Activated CD4-positive, alpha-beta memory T cell treated with anti-CD3 and anti-CD28 coated beads, Interleukin-2, amount 10 ng/mL, durations not matched to agents 7 days and 5 days (primary cell): Measurements from ENCODE around the gene ABCC6. TPM values are rescaled to one million over a fixed set of nuclear protein-coding genes. Genes with fewer than 3 reads are reported as not detected.
"Not testable (repeated sequence)": the region's sequence is repeated elsewhere in the genome, so short reads cannot be mapped to it uniquely, and the experiment has no call there.

ENCODE experiments used
- CTCF ChIA-PET: fragments of 350-600 bp; sonication (Branson Sonifier 250); formaldehyde crosslinking; loops from one replicate; lab custom pipeline; 2021; ENCODE audit warnings: antibody characterized with exemption, inconsistent platforms; lab: Charles Lee
- POLR2A ChIA-PET: fragments of 350-600 bp; sonication (Branson Sonifier 250); formaldehyde crosslinking; loops from one replicate; lab custom pipeline; 2021; ENCODE audit warnings: antibody characterized with exemption; lab: Charles Lee
- DNase-seq: peaks from one replicate; pipeline ENCODE4 v3.0.0-alpha.2; 2020
- H3K27ac Mint-ChIP-seq: one replicate; pipeline ENCODE4 v1.8.0; 2021; ENCODE audit warnings: mild to moderate bottlenecking, mixed read lengths
- H3K27me3 Mint-ChIP-seq: one replicate; pipeline ENCODE4 v1.8.0; 2021; ENCODE audit warnings: mixed read lengths
- H3K36me3 Mint-ChIP-seq: one replicate; pipeline ENCODE4 v1.8.0; 2021; ENCODE audit warnings: low read depth, mixed read lengths
- H3K4me1 Mint-ChIP-seq: one replicate; pipeline ENCODE4 v1.8.0; 2021; ENCODE audit warnings: mixed read lengths
- H3K4me3 Mint-ChIP-seq: one replicate; pipeline ENCODE4 v1.8.0; 2021; ENCODE audit warnings: mild to moderate bottlenecking, mixed read lengths
- H3K9me3 Mint-ChIP-seq: one replicate; pipeline ENCODE4 v1.8.0; 2021; ENCODE audit warnings: mixed read lengths
- total RNA-seq, 2 experiments: library from RNA; stranded (reverse); gene quantifications; one replicate each; pipeline ENCODE4 v1.2.3, GENCODE V29; 2021

The ABCC6 gene
- total RNA-seq, 2 experiments from 2014 or later = 0.05 TPM; not detected in 1

DNA sequence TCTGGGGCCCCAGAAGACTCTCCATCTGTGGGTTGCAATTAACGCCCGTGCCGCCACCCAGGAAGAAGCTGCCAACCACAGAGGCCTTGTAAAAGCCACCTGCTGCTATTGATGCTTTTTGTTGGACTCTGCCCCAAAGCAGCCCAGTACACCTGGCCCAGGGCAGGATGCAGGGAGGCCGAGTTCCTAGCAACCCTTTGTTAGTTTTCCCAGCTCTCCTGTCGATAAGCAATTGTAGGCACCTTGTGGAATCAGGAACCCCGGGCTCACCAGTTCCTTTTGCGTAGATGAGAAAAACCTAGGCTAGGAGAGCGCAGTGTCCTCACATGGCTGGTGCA, 103.3 kb downstream of the ABCC6 start:
- Mint-ChIP-seq H3K9me3 (peaks cover 24% of the 10 kb centered on the region), H3K27ac (no peak overlapping the region), H3K4me3 (no peak overlapping the region), H3K36me3 (peaks cover 91% of the 10 kb centered on the region), H3K27me3 (no peaks in the 10 kb centered on the region), H3K4me1 (peaks cover 10% of the 10 kb centered on the region)
- ChIA-PET CTCF (no interaction called here), POLR2A (interaction anchor here (0.8 kb wide), 1 partner anchor 226 kb away, joined by 3 read pairs; no protein-coding TSS in a partner anchor)
- no peak for DNase-seq

DNA sequence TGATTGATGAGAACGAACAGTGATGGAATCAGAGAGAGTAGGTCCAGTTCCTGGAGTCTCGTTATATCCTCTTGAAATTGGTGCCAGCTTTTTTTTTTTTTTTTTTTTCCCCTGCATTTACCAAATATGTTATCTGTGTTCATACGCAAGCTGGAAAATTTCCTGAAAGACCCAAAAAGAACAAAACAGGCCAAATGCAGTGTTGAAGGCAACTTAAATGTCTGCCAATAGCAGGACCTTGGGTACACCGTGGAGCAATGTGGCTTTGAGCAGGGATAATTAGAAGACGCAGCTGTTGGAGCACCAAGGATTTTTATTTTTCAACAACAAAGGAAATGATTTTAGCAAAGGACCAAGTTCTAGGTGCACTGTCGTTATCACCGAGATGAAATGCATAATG, 105.0 kb downstream of the ABCC6 start:
- H3K4me3 Mint-ChIP-seq = no peak overlapping the region
- H3K36me3 Mint-ChIP-seq = peaks cover 89% of the 10 kb centered on the region
- ChIA-PET CTCF (no interaction called here), POLR2A (no interaction called here)
- no peak overlapping the region for H3K27ac Mint-ChIP-seq
- peaks cover 10% of the 10 kb centered on the region for H3K4me1 Mint-ChIP-seq
- H3K27me3 Mint-ChIP-seq = no peaks in the 10 kb centered on the region
- no peak for DNase-seq
- H3K9me3 Mint-ChIP-seq = peaks cover 16% of the 10 kb centered on the region

DNA sequence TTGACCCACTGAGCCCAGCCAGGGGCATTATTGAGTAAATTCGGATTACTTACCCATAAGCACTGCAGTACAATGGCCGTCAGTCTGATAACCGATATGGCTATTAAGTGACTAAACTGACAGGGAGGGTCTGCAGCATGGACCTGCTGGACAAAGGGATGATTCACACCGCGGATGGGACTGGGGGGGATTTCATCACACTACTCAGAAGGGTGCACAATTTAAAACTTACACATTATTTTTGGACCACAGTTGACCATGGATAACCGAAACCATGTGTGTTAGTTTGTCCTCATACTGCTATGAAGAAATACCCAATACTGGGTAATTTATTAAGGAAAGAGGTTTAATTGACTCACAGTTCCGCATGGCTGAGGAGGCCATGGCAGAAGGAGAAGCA, 106.5 kb downstream of the ABCC6 start:
- CTCF ChIA-PET = no interaction called here
- Mint-ChIP-seq H3K27me3 (no peaks in the 10 kb centered on the region), H3K36me3 (peaks cover 88% of the 10 kb centered on the region), H3K4me1 (peaks cover 10% of the 10 kb centered on the region), H3K27ac (no peak overlapping the region), H3K4me3 (no peak overlapping the region), H3K9me3 (peaks cover 16% of the 10 kb centered on the region)
- DNase-seq = no peak
- POLR2A ChIA-PET = no interaction called here

DNA sequence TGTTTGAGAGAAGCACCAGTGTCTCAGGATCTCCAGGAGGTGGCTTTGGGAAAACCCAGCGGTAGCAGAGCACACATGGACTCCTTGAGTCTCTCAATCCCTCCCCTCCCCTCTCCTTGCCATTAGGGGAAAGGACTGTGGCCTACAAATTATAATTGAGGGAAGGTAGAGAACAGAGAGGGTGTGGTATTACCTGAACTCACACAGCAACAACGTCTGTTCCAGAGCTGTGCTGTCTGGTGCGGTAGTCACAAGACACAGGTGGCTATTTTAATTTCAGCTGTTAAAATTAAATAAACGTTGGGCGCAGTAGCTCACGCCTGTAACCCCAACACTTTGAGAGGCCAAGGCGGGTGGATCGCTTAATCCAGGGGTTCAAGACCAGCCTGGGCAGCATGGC, 110.2 kb downstream of the ABCC6 start:
- H3K27ac Mint-ChIP-seq = no peak overlapping the region
- POLR2A ChIA-PET = no interaction called here

DNA sequence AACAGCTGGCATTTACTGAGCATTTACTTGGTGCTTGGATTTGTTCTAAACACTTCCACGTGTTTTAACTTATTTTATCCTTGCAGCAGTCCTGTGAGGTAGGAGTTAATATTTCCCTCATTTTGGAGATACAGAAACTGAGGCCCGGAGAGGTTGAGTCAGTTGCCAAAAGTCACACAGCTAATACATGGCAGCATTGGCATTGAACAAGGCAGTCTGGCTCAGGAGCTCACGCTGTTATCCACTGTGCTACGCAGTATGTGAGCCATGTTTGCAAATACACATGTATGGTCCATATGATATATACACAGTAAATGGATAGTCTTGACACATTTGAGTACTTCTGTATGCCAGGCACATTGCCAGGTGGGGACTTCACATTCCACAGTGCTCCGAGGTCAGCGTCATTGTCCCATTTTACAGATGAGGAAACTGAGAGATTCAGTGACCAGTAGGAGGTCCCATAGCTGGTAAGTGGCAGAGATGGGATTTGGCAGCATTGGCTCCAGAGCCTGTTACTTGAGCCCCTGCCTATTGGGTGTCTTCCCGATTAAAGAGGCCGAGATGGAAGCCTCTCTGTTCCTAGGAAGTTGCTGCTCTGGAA, 110.7 kb downstream of the ABCC6 start:
- H3K4me1 Mint-ChIP-seq = no peaks in the 10 kb centered on the region
- ChIA-PET CTCF (no interaction called here), POLR2A (no interaction called here)
- peaks cover 7% of the 10 kb centered on the region for H3K9me3 Mint-ChIP-seq
- H3K36me3 Mint-ChIP-seq = peaks cover 66% of the 10 kb centered on the region
- DNase-seq = no peak
- H3K27me3 Mint-ChIP-seq = no peaks in the 10 kb centered on the region
- H3K4me3 Mint-ChIP-seq = no peak overlapping the region
- no peak overlapping the region for H3K27ac Mint-ChIP-seq

More for the DNA sequence above, 110.2 kb downstream of the ABCC6 start:
- Mint-ChIP-seq H3K36me3 (peaks cover 69% of the 10 kb centered on the region), H3K4me1 (no peaks in the 10 kb centered on the region), H3K9me3 (peaks cover 10% of the 10 kb centered on the region), H3K4me3 (no peak overlapping the region), H3K27me3 (no peaks in the 10 kb centered on the region)
- no peak for DNase-seq
- CTCF ChIA-PET = no interaction called here

DNA sequence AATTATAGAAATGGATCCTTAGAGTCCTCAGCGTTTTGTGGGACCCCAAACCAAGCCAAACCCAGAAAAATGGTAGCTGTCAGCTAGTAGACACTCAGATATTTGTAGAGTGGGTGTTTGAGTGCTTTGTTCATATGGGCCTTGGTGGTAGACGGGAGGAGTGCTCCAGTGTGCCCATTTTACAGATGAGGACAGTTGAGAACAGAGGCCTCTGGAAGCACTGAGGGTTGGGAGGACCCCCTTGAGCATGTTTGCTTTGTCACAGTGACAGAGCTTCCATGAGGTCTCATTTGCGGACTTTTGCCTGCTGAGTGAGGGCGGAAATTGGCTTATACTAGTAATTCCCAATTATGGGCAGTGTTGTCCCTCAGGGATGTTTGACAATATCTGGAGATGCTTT, 111.7 kb downstream of the ABCC6 start:
- H3K36me3 Mint-ChIP-seq = peaks cover 57% of the 10 kb centered on the region

DNA sequence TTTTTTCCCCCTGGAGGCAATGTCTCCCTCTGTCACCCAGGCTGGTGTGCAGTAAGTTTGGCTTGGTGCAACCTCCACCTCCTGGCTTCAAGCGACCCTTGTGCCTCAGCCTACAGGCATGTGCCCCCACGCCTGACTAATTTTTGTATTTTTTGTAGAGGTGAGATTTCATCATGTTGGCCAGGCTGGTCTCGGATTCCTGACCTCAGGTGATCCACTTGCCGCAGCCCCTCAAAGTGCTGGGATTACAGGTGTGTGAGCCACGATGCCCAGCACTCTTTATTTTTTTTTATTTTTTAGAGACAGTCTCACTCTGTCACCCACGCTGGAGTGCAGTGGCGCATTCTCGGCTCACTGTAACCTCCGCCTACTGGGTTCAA, 113.2 kb downstream of the ABCC6 start:
- no peak for DNase-seq
- ChIA-PET CTCF (no interaction called here), POLR2A (no interaction called here)
- Mint-ChIP-seq H3K27ac (no peak overlapping the region), H3K27me3 (no peaks in the 10 kb centered on the region), H3K36me3 (peaks cover 49% of the 10 kb centered on the region), H3K4me1 (no peaks in the 10 kb centered on the region), H3K4me3 (no peak overlapping the region), H3K9me3 (no peaks in the 10 kb centered on the region)

More for the DNA sequence above, 111.7 kb downstream of the ABCC6 start:
- H3K27me3 Mint-ChIP-seq = no peaks in the 10 kb centered on the region
- POLR2A ChIA-PET = no interaction called here
- DNase-seq = no peak
- H3K27ac Mint-ChIP-seq = no peak overlapping the region
- CTCF ChIA-PET = no interaction called here
- no peaks in the 10 kb centered on the region for H3K4me1 Mint-ChIP-seq
- H3K9me3 Mint-ChIP-seq = peaks cover 2% of the 10 kb centered on the region
- no peak overlapping the region for H3K4me3 Mint-ChIP-seq

DNA sequence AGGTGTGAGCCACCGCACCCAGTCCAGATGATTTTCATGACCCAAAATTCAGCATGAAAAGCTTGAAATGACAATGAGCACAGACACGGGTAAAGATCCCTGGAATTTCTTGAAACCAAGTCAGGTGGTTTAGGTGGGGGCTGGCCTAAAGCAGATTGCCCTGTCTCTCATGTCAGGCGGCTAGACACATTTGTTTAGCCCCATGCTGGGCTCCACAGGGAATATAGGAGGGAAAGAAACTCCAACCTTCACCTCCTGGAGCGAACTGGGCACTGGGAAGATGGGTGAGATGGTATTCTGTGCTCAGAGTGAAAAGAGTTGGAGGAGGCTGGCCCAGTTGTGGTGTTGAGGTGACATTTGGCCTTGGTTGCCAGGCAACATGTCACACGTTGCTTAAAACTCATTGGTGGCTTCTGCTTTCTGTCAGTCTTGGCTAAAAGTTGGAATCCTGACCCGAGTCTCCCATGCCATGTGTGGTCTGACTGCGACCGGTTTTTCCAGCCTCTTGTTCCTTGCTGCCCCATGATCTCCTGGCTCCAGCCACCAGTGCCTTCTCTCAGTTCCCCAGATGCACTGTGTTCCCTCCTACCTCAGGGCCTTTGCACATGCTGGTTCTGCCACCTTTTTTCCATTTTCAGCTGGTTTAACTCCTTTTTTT, 113.7 kb downstream of the ABCC6 start:
- H3K27ac Mint-ChIP-seq = no peak overlapping the region
- DNase-seq = no peak
- ChIA-PET CTCF (interaction anchor here (0.9 kb wide), 1 partner anchor 235 kb away, joined by 3 read pairs; no protein-coding TSS in a partner anchor), POLR2A (interaction anchor here (0.9 kb wide), 1 partner anchor 339 kb away, joined by 3 read pairs; no protein-coding TSS in a partner anchor)
- H3K27me3 Mint-ChIP-seq = no peaks in the 10 kb centered on the region
- H3K36me3 Mint-ChIP-seq = peaks cover 44% of the 10 kb centered on the region
- H3K4me3 Mint-ChIP-seq = no peak overlapping the region
- H3K4me1 Mint-ChIP-seq = no peaks in the 10 kb centered on the region
- no peaks in the 10 kb centered on the region for H3K9me3 Mint-ChIP-seq

DNA sequence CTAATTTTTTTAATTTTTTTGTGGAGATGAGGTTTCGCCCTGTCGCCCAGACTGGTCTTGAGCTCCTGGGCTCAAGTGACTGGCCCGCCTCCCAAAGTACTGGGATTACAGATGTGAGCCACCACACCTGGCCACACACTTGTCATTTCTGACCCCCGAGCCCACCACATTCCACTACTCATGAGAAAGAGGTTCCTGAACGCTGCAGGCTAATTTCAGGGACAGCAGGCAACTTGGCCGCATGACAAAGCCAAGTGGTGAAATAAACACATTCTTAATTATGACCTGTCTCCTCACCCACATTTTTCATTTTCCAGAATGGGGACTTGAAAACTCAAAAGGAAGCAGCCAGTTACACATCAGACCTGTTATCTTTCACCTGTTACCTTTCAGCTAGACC, 114.5 kb downstream of the ABCC6 start:
- no peaks in the 10 kb centered on the region for H3K9me3 Mint-ChIP-seq
- ChIA-PET CTCF (interaction anchor here (0.9 kb wide), 1 partner anchor 234 kb away, joined by 3 read pairs; no protein-coding TSS in a partner anchor), POLR2A (interaction anchor here (0.9 kb wide), 1 partner anchor 338 kb away, joined by 3 read pairs; no protein-coding TSS in a partner anchor)
- no peak for DNase-seq
- no peaks in the 10 kb centered on the region for H3K27me3 Mint-ChIP-seq
- peaks cover 41% of the 10 kb centered on the region for H3K36me3 Mint-ChIP-seq
- no peak overlapping the region for H3K4me3 Mint-ChIP-seq
- no peak overlapping the region for H3K27ac Mint-ChIP-seq
- no peaks in the 10 kb centered on the region for H3K4me1 Mint-ChIP-seq

DNA sequence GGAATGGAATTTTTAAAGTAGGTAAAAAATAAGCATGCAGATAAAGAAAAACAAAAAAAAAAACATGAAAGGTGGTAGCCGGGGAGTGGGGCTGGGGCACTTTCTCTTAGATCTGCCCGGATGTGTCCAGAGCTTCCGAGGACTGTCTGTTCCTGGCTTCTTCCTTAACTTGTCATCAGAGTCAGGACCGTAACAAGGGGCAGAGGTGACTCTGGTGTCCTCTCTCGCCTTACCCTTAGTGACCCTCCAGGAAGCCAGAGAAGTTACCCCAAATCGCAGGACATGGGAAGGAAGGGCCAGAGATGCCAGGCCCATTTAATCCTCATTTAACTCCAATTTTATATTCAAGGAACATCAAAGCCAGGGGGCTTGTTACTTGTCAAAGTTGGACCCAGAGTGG, 115.5 kb downstream of the ABCC6 start:
- DNase-seq = no peak
- ChIA-PET CTCF (no interaction called here), POLR2A (interaction anchor here (0.7 kb wide), 1 partner anchor 220 kb away, joined by 3 read pairs; no protein-coding TSS in a partner anchor)
- Mint-ChIP-seq H3K27ac (no peak overlapping the region), H3K4me3 (no peak overlapping the region), H3K36me3 (peaks cover 43% of the 10 kb centered on the region), H3K4me1 (no peaks in the 10 kb centered on the region), H3K27me3 (no peaks in the 10 kb centered on the region), H3K9me3 (no peaks in the 10 kb centered on the region)

DNA sequence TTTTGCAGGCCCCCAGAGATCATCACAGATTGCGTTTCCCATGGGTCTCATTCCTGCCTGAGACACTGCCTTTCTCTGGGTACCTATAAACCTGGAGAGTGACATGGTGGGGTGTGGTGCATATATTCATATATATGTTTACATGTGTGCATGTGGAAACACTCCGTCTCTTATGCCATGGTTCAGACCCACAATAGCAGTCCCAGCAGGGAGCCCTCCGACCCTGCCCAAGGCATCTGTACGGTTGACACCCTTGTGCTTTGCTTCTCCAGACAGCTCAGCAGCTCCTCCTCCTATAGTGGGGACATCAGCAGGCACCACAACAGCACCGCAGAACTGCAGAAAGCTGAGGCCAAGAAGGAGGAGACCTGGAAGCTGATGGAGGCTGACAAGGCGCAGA, 116.8 kb downstream of the ABCC6 start:
- H3K9me3 Mint-ChIP-seq = no peaks in the 10 kb centered on the region
- H3K4me3 Mint-ChIP-seq = no peak overlapping the region
- peaks cover 42% of the 10 kb centered on the region for H3K36me3 Mint-ChIP-seq

DNA sequence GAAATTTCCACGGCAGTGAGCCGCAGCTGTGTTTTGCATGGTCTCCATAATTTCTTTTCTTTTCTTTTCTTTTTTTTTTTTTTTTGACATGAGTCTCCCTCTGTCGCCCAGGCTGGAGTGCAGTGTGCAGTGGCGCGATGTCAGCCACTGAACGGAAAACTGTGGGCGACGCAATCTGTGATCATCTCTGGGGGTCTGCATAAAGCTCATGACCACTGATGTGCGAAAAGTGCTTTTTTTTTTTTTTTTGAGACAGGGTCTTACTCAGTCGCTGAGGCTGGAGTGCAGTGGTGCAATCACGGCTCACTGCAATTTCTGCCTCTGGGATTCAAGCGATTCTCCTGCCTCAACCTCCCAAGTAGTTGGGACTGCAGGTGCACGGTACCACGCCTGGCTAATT, 117.6 kb downstream of the ABCC6 start:
- DNase-seq = no peak
- Mint-ChIP-seq H3K36me3 (peaks cover 39% of the 10 kb centered on the region), H3K27me3 (no peaks in the 10 kb centered on the region), H3K4me3 (no peak overlapping the region), H3K9me3 (no peaks in the 10 kb centered on the region), H3K27ac (no peak overlapping the region), H3K4me1 (no peaks in the 10 kb centered on the region)
- CTCF ChIA-PET = no interaction called here
- POLR2A ChIA-PET = no interaction called here

More for the DNA sequence above, 116.8 kb downstream of the ABCC6 start:
- Mint-ChIP-seq H3K4me1 (no peaks in the 10 kb centered on the region), H3K27ac (no peak overlapping the region), H3K27me3 (no peaks in the 10 kb centered on the region)
- ChIA-PET CTCF (no interaction called here), POLR2A (no interaction called here)
- DNase-seq = no peak

DNA sequence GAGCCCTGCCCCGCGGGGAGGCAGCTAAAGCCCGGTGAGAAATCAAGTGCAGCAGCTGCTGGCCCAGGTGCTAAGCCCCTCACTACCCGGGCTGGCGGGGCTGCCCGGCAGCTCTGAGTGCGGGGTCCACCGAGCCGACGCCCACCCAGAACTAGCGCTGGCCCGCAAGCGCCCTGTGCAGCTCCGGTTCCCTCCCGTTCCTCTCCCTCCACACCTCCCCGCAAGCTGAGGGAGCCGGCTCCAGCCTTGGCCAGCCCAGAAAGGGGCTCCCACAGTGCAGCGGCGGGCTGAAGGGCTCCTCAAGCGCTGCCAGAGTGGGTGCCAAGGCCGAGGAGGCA, 118.5 kb downstream of the ABCC6 start:
- peaks cover 36% of the 10 kb centered on the region for H3K36me3 Mint-ChIP-seq
- DNase-seq, H3K27ac Mint-ChIP-seq, H3K4me1 Mint-ChIP-seq, H3K9me3 Mint-ChIP-seq, CTCF ChIA-PET, H3K4me3 Mint-ChIP-seq, H3K27me3 Mint-ChIP-seq: not testable (repeated sequence)
- POLR2A ChIA-PET = interaction anchor here (1.1 to 1.3 kb wide), 2 partner anchors 8 to 217 kb away, joined by 3 to 4 read pairs; no protein-coding TSS in a partner anchor
